Measurements from ENCODE around the gene ABTB2. TPM values are rescaled to one million over a fixed set of nuclear protein-coding genes. Genes with fewer than 3 reads are reported as not detected.

ABTB2 gene
- total RNA-seq, 6 donors from 2014 or later, result 1.4 to 6.8 (median 4.7) TPM

- 58 to 59% methylated on average over 7 of the region's 7 CpGs for WGBS, 2 donors
- Histone ChIP-seq H3K9me3 (no peaks in the 10 kb centered on the region), H3K4me3 (no peak overlapping the region), H3K36me3 (no peaks in the 10 kb centered on the region), H3K27me3 (no peaks in the 10 kb centered on the region), H3K4me1 (peaks cover 0 to 8% (median 3%) of the 10 kb centered on the region in 4 donors), H3K27ac (no peak overlapping the region)
- DNase-seq (peak in 1 of 2 donors; percentile 33), ATAC-seq (ENCODE audit: low FRiP score in 2 of 2) (peak in 1 of 2 donors; percentile 64)
- TF ChIP-seq EP300 (IDR thresholded peaks at IDR 0.05), result no peak
- TF ChIP-seq POLR2AphosphoS5 (IDR thresholded peaks at IDR 0.05), result no peak
- TF ChIP-seq POLR2A (IDR thresholded peaks at IDR 0.05), result no peak
- TF ChIP-seq, protein P1, sequence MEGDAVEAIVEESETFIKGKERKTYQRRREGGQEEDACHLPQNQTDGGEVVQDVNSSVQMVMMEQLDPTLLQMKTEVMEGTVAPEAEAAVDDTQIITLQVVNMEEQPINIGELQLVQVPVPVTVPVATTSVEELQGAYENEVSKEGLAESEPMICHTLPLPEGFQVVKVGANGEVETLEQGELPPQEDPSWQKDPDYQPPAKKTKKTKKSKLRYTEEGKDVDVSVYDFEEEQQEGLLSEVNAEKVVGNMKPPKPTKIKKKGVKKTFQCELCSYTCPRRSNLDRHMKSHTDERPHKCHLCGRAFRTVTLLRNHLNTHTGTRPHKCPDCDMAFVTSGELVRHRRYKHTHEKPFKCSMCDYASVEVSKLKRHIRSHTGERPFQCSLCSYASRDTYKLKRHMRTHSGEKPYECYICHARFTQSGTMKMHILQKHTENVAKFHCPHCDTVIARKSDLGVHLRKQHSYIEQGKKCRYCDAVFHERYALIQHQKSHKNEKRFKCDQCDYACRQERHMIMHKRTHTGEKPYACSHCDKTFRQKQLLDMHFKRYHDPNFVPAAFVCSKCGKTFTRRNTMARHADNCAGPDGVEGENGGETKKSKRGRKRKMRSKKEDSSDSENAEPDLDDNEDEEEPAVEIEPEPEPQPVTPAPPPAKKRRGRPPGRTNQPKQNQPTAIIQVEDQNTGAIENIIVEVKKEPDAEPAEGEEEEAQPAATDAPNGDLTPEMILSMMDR (IDR thresholded peaks at IDR 0.05), result no peak
Observed at GRCh38 chr11:34339149-34340064, 18.4 kb downstream of the ABTB2 start.

DNA sequence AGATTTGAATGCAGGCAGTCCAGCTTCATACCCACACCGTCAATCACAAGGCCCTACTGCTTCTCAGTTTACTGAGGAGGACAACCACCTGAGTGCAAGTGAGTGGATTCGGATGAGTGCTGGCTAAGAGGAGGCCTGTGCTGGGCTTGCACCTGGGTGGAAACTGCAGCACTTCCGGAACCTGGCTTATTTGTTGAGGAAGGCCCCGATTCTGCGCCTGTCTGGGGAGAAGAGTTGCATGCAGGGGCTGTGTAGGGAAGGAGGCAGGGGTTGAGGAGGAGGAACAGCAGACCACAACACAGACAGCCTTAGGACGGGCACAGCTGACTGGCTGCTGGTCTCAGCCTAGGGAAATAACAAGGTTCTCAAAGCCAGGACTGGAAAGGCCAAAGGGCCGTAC, 20.8 kb downstream of the ABTB2 start:
- no peak for DNase-seq
- ATAC-seq (ENCODE audit: low FRiP score in 2 of 2), result no peak
- Histone ChIP-seq H3K27ac (no peak overlapping the region), H3K4me3 (no peak overlapping the region), H3K4me1 (peaks cover 0 to 4% (median 3%) of the 10 kb centered on the region in 4 donors), H3K9me3 (no peaks in the 10 kb centered on the region), H3K27me3 (no peaks in the 10 kb centered on the region), H3K36me3 (no peaks in the 10 kb centered on the region)
- WGBS, 2 donors, result 80 to 88% methylated on average over 7 of the region's 7 CpGs
- TF ChIP-seq, protein P1 (IDR thresholded peaks at IDR 0.05), result no peak
- TF ChIP-seq POLR2AphosphoS5 (IDR thresholded peaks at IDR 0.05) (no peak), POLR2A (IDR thresholded peaks at IDR 0.05) (no peak), EP300 (IDR thresholded peaks at IDR 0.05) (no peak)

- no peak for ATAC-seq (ENCODE audit: low FRiP score in 2 of 2)
- no peaks in the 10 kb centered on the region for H3K27me3 ChIP-seq
- no peaks in the 10 kb centered on the region for H3K36me3 ChIP-seq
- TF ChIP-seq, protein P1 (IDR thresholded peaks at IDR 0.05), result no peak
- TF ChIP-seq POLR2AphosphoS5 (IDR thresholded peaks at IDR 0.05), result no peak
- no peak for TF ChIP-seq POLR2A (IDR thresholded peaks at IDR 0.05)
- no peak for TF ChIP-seq EP300 (IDR thresholded peaks at IDR 0.05)
- no peak for DNase-seq
- peaks cover 0 to 10% (median 2%) of the 10 kb centered on the region in 4 donors for H3K4me1 ChIP-seq
- H3K9me3 ChIP-seq, result no peaks in the 10 kb centered on the region
- H3K27ac ChIP-seq, result no peak overlapping the region
- no peak overlapping the region for H3K4me3 ChIP-seq
- whole genome bisulfite sequencing, 2 donors, result 78 to 82% methylated on average over 5 of the region's 5 CpGs
Observed at GRCh38 chr11:34335801-34336200, 22.0 kb downstream of the ABTB2 start.

DNA sequence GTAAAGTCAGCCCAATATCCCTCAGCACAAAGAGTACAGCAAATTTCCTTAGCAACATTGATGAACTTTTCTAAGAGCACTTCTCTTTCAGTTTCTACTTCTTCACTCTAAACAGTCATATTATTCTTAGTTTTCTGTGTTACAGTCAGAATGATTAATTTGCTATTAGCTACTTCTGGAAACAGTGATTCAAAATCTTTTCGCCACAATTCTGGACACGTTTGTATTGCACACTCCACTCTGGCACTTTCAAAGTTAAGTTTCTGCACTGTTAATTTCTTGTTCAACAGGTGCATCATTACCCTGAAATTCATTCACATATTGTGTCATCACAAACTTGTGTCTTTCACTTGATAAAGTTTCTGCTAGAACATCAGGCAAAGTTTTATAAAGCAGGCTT, 22.5 kb downstream of the ABTB2 start:
- no peak for TF ChIP-seq EP300 (IDR thresholded peaks at IDR 0.05)
- ATAC-seq (ENCODE audit: low FRiP score in 2 of 2), result no peak

DNA sequence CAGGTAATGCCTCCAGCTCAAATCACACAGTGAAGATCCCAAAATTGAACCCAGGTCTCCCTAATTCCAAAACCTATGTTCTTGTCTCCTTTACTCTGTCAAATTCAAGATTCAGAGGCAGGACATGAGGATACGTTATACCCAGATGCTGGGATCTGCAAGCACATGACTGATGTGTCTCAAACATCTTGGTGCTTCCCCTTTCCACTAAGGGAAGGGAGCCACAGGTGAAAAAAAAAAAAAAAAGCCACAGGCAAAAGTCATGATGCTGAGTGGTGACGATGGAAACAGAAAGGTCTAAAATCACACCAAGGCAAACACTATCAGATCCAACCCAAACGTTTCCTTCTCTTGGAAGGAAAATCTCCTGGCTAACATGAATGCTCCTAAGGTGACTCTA, 24.0 kb downstream of the ABTB2 start:
- TF ChIP-seq POLR2AphosphoS5 (IDR thresholded peaks at IDR 0.05) (no peak), POLR2A (IDR thresholded peaks at IDR 0.05) (no peak), EP300 (IDR thresholded peaks at IDR 0.05) (no peak)
- TF ChIP-seq, protein P1 (IDR thresholded peaks at IDR 0.05), result no peak
- DNase-seq (no peak), ATAC-seq (ENCODE audit: low FRiP score in 2 of 2) (no peak)
- no peaks in the 10 kb centered on the region for H3K27me3 ChIP-seq
- H3K4me3 ChIP-seq, result no peak overlapping the region
- H3K9me3 ChIP-seq, result no peaks in the 10 kb centered on the region
- H3K27ac ChIP-seq, result no peak overlapping the region
- H3K36me3 ChIP-seq, result no peaks in the 10 kb centered on the region
- H3K4me1 ChIP-seq, result peaks cover 0 to 13% (median 10%) of the 10 kb centered on the region in 4 donors
- WGBS, 2 donors, result 51 to 65% methylated on average over 3 of the region's 3 CpGs

More for the DNA sequence above, 22.5 kb downstream of the ABTB2 start:
- no peaks in the 10 kb centered on the region for H3K36me3 ChIP-seq
- no peaks in the 10 kb centered on the region for H3K27me3 ChIP-seq
- peaks cover 0 to 13% (median 5%) of the 10 kb centered on the region in 4 donors for H3K4me1 ChIP-seq
- 29 to 72% methylated on average over 2 of the region's 2 CpGs for WGBS, 2 donors
- DNase-seq, result no peak
- H3K9me3 ChIP-seq, result no peaks in the 10 kb centered on the region
- no peak overlapping the region for H3K27ac ChIP-seq
- no peak overlapping the region for H3K4me3 ChIP-seq

Measured in upper lobe of left lung (tissue), 6 donors.